Pancreas (tissue), 10 donors: ENCODE measurements around the gene RASGRP2. TPM values are rescaled to one million over a fixed set of nuclear protein-coding genes. Genes with fewer than 3 reads are reported as not detected.

ENCODE experiments used
- ATAC-seq, 4 donors: fragments of 200-7000 bp; cut with Tn5 transposase; one replicate each; pipeline versions ENCODE4 v1.8.0 to v1.9.1; 2020; ENCODE audit warnings: mild to moderate bottlenecking in 4 of 4, moderate library complexity in 4 of 4
- DNase-seq, 6 donors: peaks; one replicate each; pipeline ENCODE4 v3.0.0-alpha.2; 2020
- FAIRE-seq: peaks from 2 replicates; lab custom pipeline; 2012; peaks lifted over from hg19 to GRCh38; lab: Jason Lieb, UNC
- H3K27ac ChIP-seq, 4 donors: fragments of 200-600 bp; sonication (generic); 1 replicate in 3 of 4; 2 replicates in 1 of 4; pipeline versions ENCODE4 v1.5.0 to v1.8.0; 2020
- H3K27me3 ChIP-seq, 4 donors: fragments of 200-600 bp; one replicate each; pipeline ENCODE4 v1.8.0; 2021
- H3K36me3 ChIP-seq, 3 donors: fragments of 200-600 bp; sonication (generic) in 1 of 3; one replicate each; pipeline versions ENCODE4 v1.5.0 to v1.8.0; 2020 to 2021
- H3K4me1 ChIP-seq, 3 donors: fragments of 200-600 bp; one replicate each; pipeline ENCODE4 v1.8.0; 2021
- H3K4me3 ChIP-seq, 4 donors: fragments of 200-600 bp; sonication (generic) in 2 of 4; one replicate each; pipeline versions ENCODE4 v1.5.0 to v1.8.0; 2020 to 2021
- H3K9me3 ChIP-seq, 4 donors: fragments of 200-600 bp; one replicate each; pipeline ENCODE4 v1.8.0; 2021
- WGBS, 2 donors: extraction: QIAGEN DNeasy Blood & Tissue Kit; methylation state at CpG; one replicate each; pipeline ENCODE4 v1.1.7; 2013; 5-methylcytosine and 5-hydroxymethylcytosine counted together
- intact Hi-C, 3 donors: fragments of 100-400 bp; cut with DNase I; formaldehyde crosslinking; loops; one replicate each; pipeline versions ENCODE4 v1.11.1 to v1.14.2; 2022
- polyA plus RNA-seq, 2 donors: library from polyadenylated mRNA; stranded (reverse); fragments of 200-250 nt; gene quantifications; one replicate each; pipeline ENCODE4 v1.2.3, GENCODE V29; 2013
- total RNA-seq, 6 donors: library from RNA; stranded (reverse); fragmentation: NEBNext Ultra II Directional in 4 of 6; extraction: Animal tissue kit (Norgen Biotek cat#: 25700) in 4 of 6; gene quantifications; one replicate each; pipeline versions ENCODE4 v1.2.1 to v1.2.4, GENCODE V29; 2021 to 2023
- TF ChIP-seq, protein P1 (sequence below), 4 donors: fragments of 200-600 bp; sonication (generic) in 3 of 4; IDR thresholded peaks; one replicate each; pipeline versions ENCODE4 v1.5.0 to v1.8.0; 2021; ENCODE audit warnings: antibody characterized with exemption in 4 of 4
- donor health status: healthy with polysubstance abuse.
- donor health status: DM: no; HTN: no; CAD: no; lungs with moderate emphysema.
- donor health status: DM: no; HTN: no; CAD: no.
- donor health status: control.
- donor health status: control.
- donor health status: Bipolar disorder and iron deficiency.
- donor health status: DM: yes; HTN: yes; CAD: no.
- donor health status: DM: no; HTN: no; CAD: no.
- donor health status: DM: no; HTN: no; CAD: no.
- donor health status: DM: yes; HTN: yes; CAD: no.

RASGRP2 gene
- total and polyA plus RNA-seq, 8 donors = 0.91 to 12.4 (median 2.4) TPM

DNA sequence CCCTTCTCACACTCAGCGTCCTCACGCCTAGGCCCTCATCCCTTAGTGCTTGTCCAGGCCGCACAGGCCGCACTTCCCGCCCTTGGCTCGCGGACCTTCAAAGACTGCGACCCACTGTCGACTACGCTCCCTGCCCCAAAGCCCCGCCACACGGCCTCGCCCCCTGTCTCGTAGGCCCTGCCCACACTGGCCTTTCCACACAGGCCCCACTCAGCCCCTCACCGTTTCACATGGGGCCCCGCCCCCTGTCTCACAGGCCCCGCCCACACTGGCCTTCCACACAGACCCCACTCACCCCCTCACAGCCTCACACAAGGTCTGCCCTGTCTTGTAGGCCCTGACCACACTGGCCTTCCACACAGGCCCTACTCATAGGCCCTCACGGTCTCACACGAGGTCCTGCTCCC is 32.0 kb downstream of the RASGRP2 start:
- TF ChIP-seq, protein P1, sequence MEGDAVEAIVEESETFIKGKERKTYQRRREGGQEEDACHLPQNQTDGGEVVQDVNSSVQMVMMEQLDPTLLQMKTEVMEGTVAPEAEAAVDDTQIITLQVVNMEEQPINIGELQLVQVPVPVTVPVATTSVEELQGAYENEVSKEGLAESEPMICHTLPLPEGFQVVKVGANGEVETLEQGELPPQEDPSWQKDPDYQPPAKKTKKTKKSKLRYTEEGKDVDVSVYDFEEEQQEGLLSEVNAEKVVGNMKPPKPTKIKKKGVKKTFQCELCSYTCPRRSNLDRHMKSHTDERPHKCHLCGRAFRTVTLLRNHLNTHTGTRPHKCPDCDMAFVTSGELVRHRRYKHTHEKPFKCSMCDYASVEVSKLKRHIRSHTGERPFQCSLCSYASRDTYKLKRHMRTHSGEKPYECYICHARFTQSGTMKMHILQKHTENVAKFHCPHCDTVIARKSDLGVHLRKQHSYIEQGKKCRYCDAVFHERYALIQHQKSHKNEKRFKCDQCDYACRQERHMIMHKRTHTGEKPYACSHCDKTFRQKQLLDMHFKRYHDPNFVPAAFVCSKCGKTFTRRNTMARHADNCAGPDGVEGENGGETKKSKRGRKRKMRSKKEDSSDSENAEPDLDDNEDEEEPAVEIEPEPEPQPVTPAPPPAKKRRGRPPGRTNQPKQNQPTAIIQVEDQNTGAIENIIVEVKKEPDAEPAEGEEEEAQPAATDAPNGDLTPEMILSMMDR (IDR thresholded peaks at IDR 0.05) = no peak
- no peaks in the 10 kb centered on the region for H3K9me3 ChIP-seq
- H3K27ac ChIP-seq = no peak overlapping the region
- ATAC-seq (no peak), FAIRE-seq (no peak), DNase-seq (no peak)
- WGBS, 2 donors = 40 to 48% methylated on average over 19 of the region's 19 CpGs
- intact Hi-C loops = no loop called here
- peaks cover 0 to 33% (median 5%) of the 10 kb centered on the region in 4 donors for H3K27me3 ChIP-seq
- no peak overlapping the region for H3K4me3 ChIP-seq
- H3K36me3 ChIP-seq = no peaks in the 10 kb centered on the region
- H3K4me1 ChIP-seq = no peaks in the 10 kb centered on the region

DNA sequence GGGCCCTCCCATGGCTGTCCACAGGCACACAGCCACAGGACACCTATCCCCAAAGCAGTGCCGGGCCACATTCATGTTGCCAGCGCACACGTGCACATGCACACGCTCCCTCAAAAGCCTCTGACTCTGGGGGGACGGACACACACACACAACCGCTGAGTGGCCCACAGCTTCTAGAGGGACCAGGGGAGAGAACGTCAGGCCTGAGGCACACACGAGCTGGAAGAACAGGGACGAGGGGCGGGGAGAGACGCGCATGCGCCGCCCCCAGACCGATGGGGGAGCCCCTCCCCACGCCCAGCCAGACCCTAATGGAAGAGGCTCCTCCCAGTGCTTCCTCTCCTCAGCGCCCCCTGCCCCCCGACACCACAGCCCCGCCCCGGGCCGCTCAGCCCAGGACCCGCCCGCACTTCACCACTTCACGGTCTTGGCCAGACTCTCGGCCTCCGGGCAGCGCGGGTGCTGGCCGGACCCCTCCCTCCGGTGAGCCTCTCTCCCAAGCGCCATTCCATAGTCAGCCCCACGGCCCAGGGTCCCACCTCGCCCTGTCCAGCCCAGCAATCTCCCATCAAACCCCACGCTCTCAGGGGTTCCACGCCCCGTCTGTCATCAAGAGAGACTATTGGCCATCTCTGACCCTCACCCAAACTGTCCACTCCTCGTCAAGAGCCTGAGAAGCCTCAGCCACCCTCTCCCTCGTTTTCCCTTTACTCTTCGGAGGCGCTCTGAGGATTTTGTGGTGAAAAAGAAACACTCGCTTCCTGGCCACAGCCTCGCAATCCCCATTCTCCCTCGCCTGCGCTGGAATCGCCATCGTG is 32.6 kb downstream of the RASGRP2 start:
- FAIRE-seq (no peak), ATAC-seq (no peak), DNase-seq (peak in 1 of 6 donors; percentile 74)
- TF ChIP-seq, protein P1 (IDR thresholded peaks at IDR 0.05) = no peak
- intact Hi-C loops = no loop called here
- no peaks in the 10 kb centered on the region for H3K9me3 ChIP-seq
- WGBS, 2 donors = 19 to 20% methylated on average over 36 to 46 of the region's 46 CpGs
- no peaks in the 10 kb centered on the region for H3K36me3 ChIP-seq
- H3K4me3 ChIP-seq = no peak overlapping the region
- peaks cover 0 to 33% (median 7%) of the 10 kb centered on the region in 4 donors for H3K27me3 ChIP-seq
- no peak overlapping the region for H3K27ac ChIP-seq
- no peaks in the 10 kb centered on the region for H3K4me1 ChIP-seq

DNA sequence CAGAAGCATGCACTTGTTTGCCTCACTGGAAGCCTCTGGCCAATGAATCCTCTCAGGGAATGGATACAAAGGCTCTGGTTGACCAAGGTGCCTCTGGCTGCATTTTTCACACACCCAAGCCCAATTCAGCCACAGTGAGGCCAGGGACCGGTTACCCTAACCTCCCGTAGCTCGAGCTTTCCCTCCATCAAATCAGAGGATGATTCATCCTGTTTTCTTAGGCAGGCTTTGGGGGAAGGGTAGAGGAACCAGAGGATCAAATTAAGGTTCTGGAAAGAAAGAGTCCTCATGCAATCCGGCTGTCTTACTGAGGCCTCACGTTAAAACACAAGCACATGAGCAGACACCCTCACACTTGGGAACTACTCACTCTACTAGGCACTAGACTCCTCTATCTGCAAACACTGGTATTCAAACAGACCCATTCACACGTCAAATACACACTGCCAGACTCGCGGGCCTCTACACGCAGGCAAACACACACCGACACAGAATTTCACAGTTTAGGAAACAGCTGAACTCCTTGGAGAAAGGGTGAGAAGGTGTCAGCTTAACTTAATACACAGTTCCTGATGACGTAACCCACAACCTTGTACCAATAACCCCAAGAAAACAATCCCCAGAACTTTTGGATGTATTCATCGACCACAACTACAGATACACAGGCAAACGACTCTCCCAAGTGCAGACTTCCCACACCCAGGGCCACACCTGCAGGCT is 33.4 kb downstream of the RASGRP2 start:
- Histone ChIP-seq H3K4me3 (no peak overlapping the region), H3K4me1 (no peaks in the 10 kb centered on the region), H3K9me3 (no peaks in the 10 kb centered on the region), H3K27me3 (peaks cover 0 to 32% (median 7%) of the 10 kb centered on the region in 4 donors), H3K27ac (no peak overlapping the region), H3K36me3 (no peaks in the 10 kb centered on the region)
- DNase-seq = no peak
- no peak for ATAC-seq
- no peak for FAIRE-seq
- WGBS, 2 donors = 34 to 36% methylated on average over 13 of the region's 13 CpGs
- TF ChIP-seq, protein P1 (IDR thresholded peaks at IDR 0.05) = no peak
- intact Hi-C loops = no loop called here

DNA sequence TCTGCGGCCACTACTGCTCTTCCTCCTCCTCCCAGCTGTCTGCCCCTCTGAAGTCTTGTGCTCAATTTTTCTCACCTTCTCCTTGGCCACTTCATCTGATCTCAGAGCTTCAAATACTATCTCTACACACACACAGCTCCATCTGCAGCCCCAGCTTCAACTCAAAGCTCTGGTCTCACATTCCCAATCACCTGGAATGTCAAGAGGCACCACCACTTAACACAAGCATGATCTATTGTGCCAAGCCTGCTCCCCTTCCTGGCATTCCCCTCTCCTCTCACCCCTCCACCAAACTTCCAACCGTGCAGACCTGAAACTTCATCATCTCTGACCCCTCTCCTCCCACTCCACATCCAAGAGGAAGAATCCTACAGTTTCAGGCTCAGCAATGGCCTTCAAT is 38.4 kb downstream of the RASGRP2 start:
- H3K36me3 ChIP-seq = no peaks in the 10 kb centered on the region
- TF ChIP-seq, protein P1 (IDR thresholded peaks at IDR 0.05) = no peak
- intact Hi-C loops = no loop called here
- ATAC-seq (no peak), FAIRE-seq (no peak), DNase-seq (no peak)
- H3K9me3 ChIP-seq = no peaks in the 10 kb centered on the region
- WGBS, 2 donors = 44 to 52% methylated on average over 2 of the region's 2 CpGs
- H3K4me1 ChIP-seq = no peaks in the 10 kb centered on the region
- no peak overlapping the region for H3K27ac ChIP-seq
- peaks cover 0 to 11% (median 4%) of the 10 kb centered on the region in 4 donors for H3K27me3 ChIP-seq
- H3K4me3 ChIP-seq = no peak overlapping the region
